GM23338 (cell line): Measurements from ENCODE around the gene TMA7. TPM values are rescaled to one million over a fixed set of nuclear protein-coding genes. Genes with fewer than 3 reads are reported as not detected.

Source experiments
- ATAC-seq: fragments of 200-7000 bp; cut with Tn5 transposase; 3 replicates; pipeline ENCODE4 v1.9.1; 2020
- DNase-seq: peaks from one replicate; pipeline ENCODE4 v3.0.0-alpha.2; 2015; ENCODE audit warnings: low spot score
- H2AFZ ChIP-seq: fragments of 200-600 bp; sonication (generic); 2 replicates; pipeline ENCODE4 v1.8.0; 2016; ENCODE audit warnings: antibody characterized with exemption, mild to moderate bottlenecking, moderate library complexity
- H3F3A ChIP-seq: fragments of 200-600 bp; sonication (generic); replicated peaks from 2 replicates; pipeline ENCODE4 v1.8.0; 2017; ENCODE audit warnings: antibody characterized with exemption, mixed run types, low read depth
- H3K27ac ChIP-seq: fragments of 200-600 bp; sonication (generic); 2 replicates; pipeline ENCODE4 v1.6.1; 2016; ENCODE audit warnings: low read depth
- H3K27me3 ChIP-seq: fragments of 200-600 bp; sonication (generic); 2 replicates; pipeline ENCODE4 v1.8.0; 2016; ENCODE audit warnings: mild to moderate bottlenecking, mixed run types, moderate library complexity; ENCODE audit not compliant: insufficient read depth
- H3K36me3 ChIP-seq: fragments of 200-600 bp; sonication (generic); 2 replicates; pipeline ENCODE4 v1.8.0; 2016; ENCODE audit warnings: mild to moderate bottlenecking; ENCODE audit not compliant: insufficient read depth
- H3K4me1 ChIP-seq: fragments of 200-600 bp; sonication (generic); 2 replicates; pipeline ENCODE4 v1.8.0; 2016; ENCODE audit warnings: mild to moderate bottlenecking, moderate library complexity; ENCODE audit not compliant: insufficient read depth
- H3K4me2 ChIP-seq: fragments of 200-600 bp; sonication (generic); 2 replicates; pipeline ENCODE4 v1.7.1; 2017; ENCODE audit warnings: mixed run types
- H3K4me3 ChIP-seq: fragments of 200-600 bp; sonication (generic); 2 replicates; pipeline ENCODE4 v1.6.1; 2016; ENCODE audit warnings: mixed run types
- H3K79me2 ChIP-seq: fragments of 200-600 bp; sonication (generic); replicated peaks from 2 replicates; pipeline ENCODE4 v1.8.0; 2017; ENCODE audit warnings: mild to moderate bottlenecking; ENCODE audit not compliant: insufficient read depth
- H3K9me2 ChIP-seq: fragments of 200-600 bp; sonication (generic); 2 replicates; pipeline ENCODE4 v1.8.0; 2017; ENCODE audit not compliant: insufficient read depth
- H4K20me1 ChIP-seq: fragments of 200-600 bp; sonication (generic); replicated peaks from 2 replicates; pipeline ENCODE4 v1.8.0; 2017; ENCODE audit warnings: mild to moderate bottlenecking; ENCODE audit not compliant: insufficient read depth
- H3K27ac Mint-ChIP-seq: 2 replicates; pipeline ENCODE4 v1.8.0; 2020; ENCODE audit warnings: inconsistent platforms, mild to moderate bottlenecking, moderate library complexity, mixed read lengths
- H3K27me3 Mint-ChIP-seq: 3 replicates; pipeline ENCODE4 v1.8.0; 2022; ENCODE audit warnings: low read depth, mild to moderate bottlenecking, moderate library complexity, mixed read lengths, inconsistent platforms; ENCODE audit not compliant: insufficient read depth, poor library complexity
- H3K36me3 Mint-ChIP-seq: 3 replicates; pipeline ENCODE4 v1.8.0; 2021; ENCODE audit warnings: low read depth, mild to moderate bottlenecking, inconsistent platforms, moderate library complexity, mixed read lengths
- H3K4me1 Mint-ChIP-seq: 3 replicates; pipeline ENCODE4 v1.8.0; 2020; ENCODE audit warnings: mild to moderate bottlenecking, inconsistent platforms, mixed read lengths
- H3K4me3 Mint-ChIP-seq: 3 replicates; pipeline ENCODE4 v1.8.0; 2021; ENCODE audit warnings: moderate library complexity, mild to moderate bottlenecking, inconsistent platforms, mixed read lengths
- H3K9me3 Mint-ChIP-seq: 3 replicates; pipeline ENCODE4 v1.8.0; 2020; ENCODE audit warnings: moderate library complexity, mild to moderate bottlenecking, inconsistent platforms, mixed read lengths
- CREB1 ChIP-seq: fragments of 250-450 bp; sonication (Bioruptor Pico); IDR thresholded peaks from 2 replicates; pipeline ENCODE4 v1.5.0; 2020; ENCODE audit warnings: low read depth, mild to moderate bottlenecking, moderate library complexity
- EZH2 ChIP-seq: fragments of 200-600 bp; sonication (generic); IDR thresholded peaks from one replicate; pipeline ENCODE4 v1.8.0; 2017; ENCODE audit warnings: antibody characterized with exemption, mild to moderate bottlenecking, low read depth; ENCODE audit not compliant: unreplicated experiment
- EZH2phosphoT487 ChIP-seq: fragments of 200-600 bp; sonication (generic); IDR thresholded peaks from one replicate; pipeline ENCODE4 v1.8.1; 2018; ENCODE audit warnings: antibody characterized with exemption; ENCODE audit not compliant: unreplicated experiment
- JUNB ChIP-seq: IDR thresholded peaks from one replicate; pipeline ENCODE4 v1.6.1; 2016; ENCODE audit warnings: antibody characterized with exemption; ENCODE audit not compliant: unreplicated experiment
- NANOG ChIP-seq: IDR thresholded peaks from 2 replicates; pipeline ENCODE4 v1.6.1; 2016; ENCODE audit warnings: antibody characterized with exemption, borderline replicate concordance
- POLR2AphosphoS5 ChIP-seq: IDR thresholded peaks from 2 replicates; pipeline ENCODE4 v1.6.1; 2016; ENCODE audit warnings: antibody characterized with exemption, low read depth
- STAT1 ChIP-seq: IDR thresholded peaks from one replicate; pipeline ENCODE4 v1.6.1; 2016; ENCODE audit warnings: antibody characterized with exemption; ENCODE audit not compliant: unreplicated experiment
- ZNF114 ChIP-seq: fragments of 250-450 bp; sonication (Bioruptor Pico); IDR thresholded peaks from 2 replicates; pipeline ENCODE4 v1.5.0; 2020; ENCODE audit warnings: mild to moderate bottlenecking, moderate library complexity
- ZNF331 ChIP-seq: fragments of 250-450 bp; sonication (Bioruptor Pico); IDR thresholded peaks from 2 replicates; pipeline ENCODE4 v1.5.0; 2020; ENCODE audit warnings: low read depth, mild to moderate bottlenecking, moderate library complexity
- polyA plus RNA-seq: library from polyadenylated mRNA; unstranded; fragments of >200 nt; fragmentation: Nextera tagmentation; extraction: Ambion mirVana; gene quantifications from 2 replicates; pipeline ENCODE4 v1.2.1, GENCODE V29; 2016
- total RNA-seq: library from RNA; depleted of rRNA; stranded (reverse); fragments of >200 nt; shearing (Covaris generic); gene quantifications from 2 replicates; pipeline ENCODE4 v1.2.3, GENCODE V29; 2014
- TF ChIP-seq, protein P1 (sequence below), 2 experiments: fragments of 200-600 bp in 1 of 2; sonication (generic) in 1 of 2; conservative IDR thresholded peaks; 2 replicates each; pipeline versions ENCODE4 v1.5.1 to v1.6.1; 2016 to 2017; ENCODE audit warnings: antibody characterized with exemption in 2 of 2, low read depth in 2 of 2, mild to moderate bottlenecking in 2 of 2, moderate library complexity in 1 of 2
- TF ChIP-seq, protein P2 (sequence below): fragments of 250-450 bp; sonication (Bioruptor Pico); IDR thresholded peaks from 2 replicates; pipeline ENCODE4 v1.5.0; 2020; ENCODE audit warnings: mild to moderate bottlenecking, moderate library complexity
- TF ChIP-seq, protein P3 (sequence below): IDR thresholded peaks from one replicate; pipeline ENCODE4 v1.6.1; 2018; ENCODE audit warnings: antibody characterized with exemption; ENCODE audit not compliant: unreplicated experiment
- TF ChIP-seq, protein P4 (sequence below): IDR thresholded peaks from 2 replicates; pipeline ENCODE4 v1.6.1; 2016; ENCODE audit warnings: antibody characterized with exemption

TMA7 gene
- total and polyA plus RNA-seq, 2 experiments from 2014 or later, result 419 to 2,089 TPM

DNA sequence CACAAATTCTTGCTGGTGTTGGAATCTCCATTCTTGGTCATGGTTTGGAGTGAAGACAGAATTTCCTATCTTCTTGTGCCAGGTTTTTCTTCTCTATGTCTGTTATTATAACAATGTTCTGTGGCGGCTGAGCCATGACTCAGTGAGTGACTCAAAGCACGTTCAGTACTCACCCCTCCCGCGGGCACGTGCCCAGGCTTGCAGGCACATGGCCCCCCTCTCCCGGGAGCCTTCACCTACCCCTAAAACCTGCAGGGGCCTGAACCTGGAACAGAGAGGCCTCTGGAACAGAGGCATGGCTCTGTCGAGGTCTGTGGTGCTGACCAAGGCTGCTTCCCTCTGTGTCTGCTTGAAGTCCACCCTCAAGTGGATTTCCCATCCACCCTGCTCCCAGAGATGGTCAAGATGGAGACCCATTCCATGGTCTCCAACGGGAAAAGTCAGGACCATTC, 37.8 kb upstream of the TMA7 start:
- Histone ChIP-seq H4K20me1 (no peaks in the 10 kb centered on the region; the same call in 1 of the 2 replicates), H3K79me2 (no peaks in the 10 kb centered on the region), H3K9me2 (no peaks in the 10 kb centered on the region), H2AFZ (no peak overlapping the region), H3K4me3 (no peak overlapping the region), H3K4me2 (no peak overlapping the region), H3K27ac (peak overlapping the region; percentile 56; the same call in 1 of the 2 replicates), H3K27me3 (no peaks in the 10 kb centered on the region), H3F3A (no peaks in the 10 kb centered on the region; the same call in 1 of the 2 replicates), H3K4me1 (no peaks in the 10 kb centered on the region), H3K36me3 (peaks cover 8% of the 10 kb centered on the region)
- no peak for ATAC-seq
- H3K27ac Mint-ChIP-seq, result no peak overlapping the region
- no peak overlapping the region for H3K4me3 Mint-ChIP-seq
- no peak for DNase-seq
- peaks cover 7% of the 10 kb centered on the region for H3K27me3 Mint-ChIP-seq
- peaks cover 11% of the 10 kb centered on the region for H3K4me1 Mint-ChIP-seq
- no peaks in the 10 kb centered on the region for H3K9me3 Mint-ChIP-seq
- H3K36me3 Mint-ChIP-seq, result peaks cover 67% of the 10 kb centered on the region
- TF ChIP-seq ZNF114 (CRISPR knock-in tag), result no peak
- TF ChIP-seq JUNB, result no peak
- no peak for TF ChIP-seq STAT1
- TF ChIP-seq, protein P1, sequence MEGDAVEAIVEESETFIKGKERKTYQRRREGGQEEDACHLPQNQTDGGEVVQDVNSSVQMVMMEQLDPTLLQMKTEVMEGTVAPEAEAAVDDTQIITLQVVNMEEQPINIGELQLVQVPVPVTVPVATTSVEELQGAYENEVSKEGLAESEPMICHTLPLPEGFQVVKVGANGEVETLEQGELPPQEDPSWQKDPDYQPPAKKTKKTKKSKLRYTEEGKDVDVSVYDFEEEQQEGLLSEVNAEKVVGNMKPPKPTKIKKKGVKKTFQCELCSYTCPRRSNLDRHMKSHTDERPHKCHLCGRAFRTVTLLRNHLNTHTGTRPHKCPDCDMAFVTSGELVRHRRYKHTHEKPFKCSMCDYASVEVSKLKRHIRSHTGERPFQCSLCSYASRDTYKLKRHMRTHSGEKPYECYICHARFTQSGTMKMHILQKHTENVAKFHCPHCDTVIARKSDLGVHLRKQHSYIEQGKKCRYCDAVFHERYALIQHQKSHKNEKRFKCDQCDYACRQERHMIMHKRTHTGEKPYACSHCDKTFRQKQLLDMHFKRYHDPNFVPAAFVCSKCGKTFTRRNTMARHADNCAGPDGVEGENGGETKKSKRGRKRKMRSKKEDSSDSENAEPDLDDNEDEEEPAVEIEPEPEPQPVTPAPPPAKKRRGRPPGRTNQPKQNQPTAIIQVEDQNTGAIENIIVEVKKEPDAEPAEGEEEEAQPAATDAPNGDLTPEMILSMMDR (conservative IDR thresholded peaks at IDR 0.05; ENCODE audit: low read depth in 2 of 2), result no peak
- TF ChIP-seq, protein P2, sequence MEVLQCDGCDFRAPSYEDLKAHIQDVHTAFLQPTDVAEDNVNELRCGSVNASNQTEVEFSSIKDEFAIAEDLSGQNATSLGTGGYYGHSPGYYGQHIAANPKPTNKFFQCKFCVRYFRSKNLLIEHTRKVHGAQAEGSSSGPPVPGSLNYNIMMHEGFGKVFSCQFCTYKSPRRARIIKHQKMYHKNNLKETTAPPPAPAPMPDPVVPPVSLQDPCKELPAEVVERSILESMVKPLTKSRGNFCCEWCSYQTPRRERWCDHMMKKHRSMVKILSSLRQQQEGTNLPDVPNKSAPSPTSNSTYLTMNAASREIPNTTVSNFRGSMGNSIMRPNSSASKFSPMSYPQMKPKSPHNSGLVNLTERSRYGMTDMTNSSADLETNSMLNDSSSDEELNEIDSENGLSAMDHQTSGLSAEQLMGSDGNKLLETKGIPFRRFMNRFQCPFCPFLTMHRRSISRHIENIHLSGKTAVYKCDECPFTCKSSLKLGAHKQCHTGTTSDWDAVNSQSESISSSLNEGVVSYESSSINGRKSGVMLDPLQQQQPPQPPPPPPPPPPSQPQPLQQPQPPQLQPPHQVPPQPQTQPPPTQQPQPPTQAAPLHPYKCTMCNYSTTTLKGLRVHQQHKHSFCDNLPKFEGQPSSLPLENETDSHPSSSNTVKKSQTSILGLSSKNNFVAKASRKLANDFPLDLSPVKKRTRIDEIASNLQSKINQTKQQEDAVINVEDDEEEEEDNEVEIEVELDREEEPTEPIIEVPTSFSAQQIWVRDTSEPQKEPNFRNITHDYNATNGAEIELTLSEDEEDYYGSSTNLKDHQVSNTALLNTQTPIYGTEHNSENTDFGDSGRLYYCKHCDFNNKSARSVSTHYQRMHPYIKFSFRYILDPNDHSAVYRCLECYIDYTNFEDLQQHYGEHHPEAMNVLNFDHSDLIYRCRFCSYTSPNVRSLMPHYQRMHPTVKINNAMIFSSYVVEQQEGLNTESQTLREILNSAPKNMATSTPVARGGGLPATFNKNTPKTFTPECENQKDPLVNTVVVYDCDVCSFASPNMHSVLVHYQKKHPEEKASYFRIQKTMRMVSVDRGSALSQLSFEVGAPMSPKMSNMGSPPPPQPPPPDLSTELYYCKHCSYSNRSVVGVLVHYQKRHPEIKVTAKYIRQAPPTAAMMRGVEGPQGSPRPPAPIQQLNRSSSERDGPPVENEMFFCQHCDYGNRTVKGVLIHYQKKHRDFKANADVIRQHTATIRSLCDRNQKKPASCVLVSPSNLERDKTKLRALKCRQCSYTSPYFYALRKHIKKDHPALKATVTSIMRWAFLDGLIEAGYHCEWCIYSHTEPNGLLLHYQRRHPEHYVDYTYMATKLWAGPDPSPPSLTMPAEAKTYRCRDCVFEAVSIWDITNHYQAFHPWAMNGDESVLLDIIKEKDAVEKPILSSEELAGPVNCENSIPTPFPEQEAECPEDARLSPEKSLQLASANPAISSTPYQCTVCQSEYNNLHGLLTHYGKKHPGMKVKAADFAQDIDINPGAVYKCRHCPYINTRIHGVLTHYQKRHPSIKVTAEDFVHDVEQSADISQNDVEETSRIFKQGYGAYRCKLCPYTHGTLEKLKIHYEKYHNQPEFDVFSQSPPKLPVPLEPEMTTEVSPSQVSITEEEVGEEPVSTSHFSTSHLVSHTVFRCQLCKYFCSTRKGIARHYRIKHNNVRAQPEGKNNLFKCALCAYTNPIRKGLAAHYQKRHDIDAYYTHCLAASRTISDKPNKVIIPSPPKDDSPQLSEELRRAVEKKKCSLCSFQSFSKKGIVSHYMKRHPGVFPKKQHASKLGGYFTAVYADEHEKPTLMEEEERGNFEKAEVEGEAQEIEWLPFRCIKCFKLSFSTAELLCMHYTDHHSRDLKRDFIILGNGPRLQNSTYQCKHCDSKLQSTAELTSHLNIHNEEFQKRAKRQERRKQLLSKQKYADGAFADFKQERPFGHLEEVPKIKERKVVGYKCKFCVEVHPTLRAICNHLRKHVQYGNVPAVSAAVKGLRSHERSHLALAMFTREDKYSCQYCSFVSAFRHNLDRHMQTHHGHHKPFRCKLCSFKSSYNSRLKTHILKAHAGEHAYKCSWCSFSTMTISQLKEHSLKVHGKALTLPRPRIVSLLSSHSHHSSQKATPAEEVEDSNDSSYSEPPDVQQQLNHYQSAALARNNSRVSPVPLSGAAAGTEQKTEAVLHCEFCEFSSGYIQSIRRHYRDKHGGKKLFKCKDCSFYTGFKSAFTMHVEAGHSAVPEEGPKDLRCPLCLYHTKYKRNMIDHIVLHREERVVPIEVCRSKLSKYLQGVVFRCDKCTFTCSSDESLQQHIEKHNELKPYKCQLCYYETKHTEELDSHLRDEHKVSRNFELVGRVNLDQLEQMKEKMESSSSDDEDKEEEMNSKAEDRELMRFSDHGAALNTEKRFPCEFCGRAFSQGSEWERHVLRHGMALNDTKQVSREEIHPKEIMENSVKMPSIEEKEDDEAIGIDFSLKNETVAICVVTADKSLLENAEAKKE (CRISPR knock-in tag), result no peak
- no peak for TF ChIP-seq EZH2phosphoT487
- no peak for TF ChIP-seq POLR2AphosphoS5
- TF ChIP-seq CREB1 (CRISPR knock-in tag), result no peak
- no peak for TF ChIP-seq EZH2
- TF ChIP-seq, protein P3, sequence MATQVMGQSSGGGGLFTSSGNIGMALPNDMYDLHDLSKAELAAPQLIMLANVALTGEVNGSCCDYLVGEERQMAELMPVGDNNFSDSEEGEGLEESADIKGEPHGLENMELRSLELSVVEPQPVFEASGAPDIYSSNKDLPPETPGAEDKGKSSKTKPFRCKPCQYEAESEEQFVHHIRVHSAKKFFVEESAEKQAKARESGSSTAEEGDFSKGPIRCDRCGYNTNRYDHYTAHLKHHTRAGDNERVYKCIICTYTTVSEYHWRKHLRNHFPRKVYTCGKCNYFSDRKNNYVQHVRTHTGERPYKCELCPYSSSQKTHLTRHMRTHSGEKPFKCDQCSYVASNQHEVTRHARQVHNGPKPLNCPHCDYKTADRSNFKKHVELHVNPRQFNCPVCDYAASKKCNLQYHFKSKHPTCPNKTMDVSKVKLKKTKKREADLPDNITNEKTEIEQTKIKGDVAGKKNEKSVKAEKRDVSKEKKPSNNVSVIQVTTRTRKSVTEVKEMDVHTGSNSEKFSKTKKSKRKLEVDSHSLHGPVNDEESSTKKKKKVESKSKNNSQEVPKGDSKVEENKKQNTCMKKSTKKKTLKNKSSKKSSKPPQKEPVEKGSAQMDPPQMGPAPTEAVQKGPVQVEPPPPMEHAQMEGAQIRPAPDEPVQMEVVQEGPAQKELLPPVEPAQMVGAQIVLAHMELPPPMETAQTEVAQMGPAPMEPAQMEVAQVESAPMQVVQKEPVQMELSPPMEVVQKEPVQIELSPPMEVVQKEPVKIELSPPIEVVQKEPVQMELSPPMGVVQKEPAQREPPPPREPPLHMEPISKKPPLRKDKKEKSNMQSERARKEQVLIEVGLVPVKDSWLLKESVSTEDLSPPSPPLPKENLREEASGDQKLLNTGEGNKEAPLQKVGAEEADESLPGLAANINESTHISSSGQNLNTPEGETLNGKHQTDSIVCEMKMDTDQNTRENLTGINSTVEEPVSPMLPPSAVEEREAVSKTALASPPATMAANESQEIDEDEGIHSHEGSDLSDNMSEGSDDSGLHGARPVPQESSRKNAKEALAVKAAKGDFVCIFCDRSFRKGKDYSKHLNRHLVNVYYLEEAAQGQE, result no peak
- TF ChIP-seq, protein P4, sequence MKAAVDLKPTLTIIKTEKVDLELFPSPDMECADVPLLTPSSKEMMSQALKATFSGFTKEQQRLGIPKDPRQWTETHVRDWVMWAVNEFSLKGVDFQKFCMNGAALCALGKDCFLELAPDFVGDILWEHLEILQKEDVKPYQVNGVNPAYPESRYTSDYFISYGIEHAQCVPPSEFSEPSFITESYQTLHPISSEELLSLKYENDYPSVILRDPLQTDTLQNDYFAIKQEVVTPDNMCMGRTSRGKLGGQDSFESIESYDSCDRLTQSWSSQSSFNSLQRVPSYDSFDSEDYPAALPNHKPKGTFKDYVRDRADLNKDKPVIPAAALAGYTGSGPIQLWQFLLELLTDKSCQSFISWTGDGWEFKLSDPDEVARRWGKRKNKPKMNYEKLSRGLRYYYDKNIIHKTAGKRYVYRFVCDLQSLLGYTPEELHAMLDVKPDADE, result no peak
- no peak for TF ChIP-seq ZNF331
- no peak for TF ChIP-seq NANOG
